Heart left ventricle (tissue), 16 donors: ENCODE data around the gene SHC3. TPM values are rescaled to one million over a fixed set of nuclear protein-coding genes. Genes with fewer than 3 reads are reported as not detected.

ENCODE experiments used
- ATAC-seq, 4 donors: fragments of 200-7000 bp; cut with Tn5 transposase; one replicate each; pipeline ENCODE4 v1.9.1; 2020 to 2022; ENCODE audit warnings: moderate library complexity in 4 of 4, mild to moderate bottlenecking in 3 of 4, moderate number of reproducible peaks in 1 of 4
- DNase-seq, 5 donors: peaks; one replicate each; pipeline ENCODE4 v3.0.0-alpha.2; 2020
- H3K27ac ChIP-seq, 12 donors: fragments of 200-600 bp; sonication (generic) in 4 of 12; one replicate each; pipeline versions ENCODE4 v1.5.0 to v1.8.0; 2016 to 2022; ENCODE audit warnings: mild to moderate bottlenecking in 2 of 12
- H3K27me3 ChIP-seq, 9 donors: fragments of 200-600 bp; sonication (generic) in 2 of 9; one replicate each; pipeline versions ENCODE4 v1.5.1 to v1.8.0; 2016 to 2022; ENCODE audit warnings: mild to moderate bottlenecking in 3 of 9
- H3K36me3 ChIP-seq, 9 donors: fragments of 200-600 bp; sonication (generic) in 2 of 9; one replicate each; pipeline versions ENCODE4 v1.5.0 to v1.8.0; 2018 to 2022; ENCODE audit warnings: mild to moderate bottlenecking in 2 of 9
- H3K4me1 ChIP-seq, 12 donors: fragments of 200-600 bp; sonication (generic) in 4 of 12; one replicate each; pipeline versions ENCODE4 v1.5.0 to v1.8.0; 2016 to 2022; ENCODE audit warnings: mild to moderate bottlenecking in 3 of 12
- H3K4me3 ChIP-seq, 12 donors: fragments of 200-600 bp; sonication (generic) in 4 of 12; one replicate each; pipeline versions ENCODE4 v1.5.0 to v1.8.0; 2017 to 2022; ENCODE audit warnings: mild to moderate bottlenecking in 9 of 12, moderate library complexity in 4 of 12
- H3K9me3 ChIP-seq, 12 donors: fragments of 200-600 bp; sonication (generic) in 4 of 12; one replicate each; pipeline versions ENCODE4 v1.5.0 to v1.8.0; 2016 to 2022; ENCODE audit warnings: mild to moderate bottlenecking in 1 of 12
- POLR2A ChIP-seq, 2 donors: fragments of 450-650 bp; IDR thresholded peaks; one replicate each; pipeline ENCODE4 v1.6.1; 2017; ENCODE audit warnings: antibody characterized with exemption in 2 of 2, mild to moderate bottlenecking in 2 of 2, moderate library complexity in 2 of 2
- WGBS, 4 donors: extraction: QIAGEN DNeasy Blood & Tissue Kit in 2 of 4; methylation state at CpG; one replicate each; pipeline versions ENCODE4 v1.1.5 to v1.1.7; 2013 to 2018; 5-methylcytosine and 5-hydroxymethylcytosine counted together
- intact Hi-C, 10 donors: fragments of 100-400 bp; cut with DNase I; formaldehyde crosslinking; loops; one replicate each; pipeline versions ENCODE4 v1.11.1 to v1.14.2; 2022
- polyA plus RNA-seq, 2 donors: library from polyadenylated mRNA; stranded (reverse); fragments of 200-250 nt; gene quantifications; one replicate each; pipeline ENCODE4 v1.2.3, GENCODE V29; 2013
- total RNA-seq, 9 donors: library from RNA; depleted of rRNA in 2 of 9; stranded (reverse); fragments of >200 nt in 2 of 9; fragmentation: NEBNext Ultra II Directional in 3 of 9; extraction: Animal tissue kit (Norgen Biotek cat#: 25700) in 3 of 9; gene quantifications; one replicate each; pipeline versions ENCODE4 v1.1.0 to v1.2.4, GENCODE V29; 2016 to 2023
- TF ChIP-seq, protein P1 (sequence below), 12 donors: fragments of 200-600 bp; sonication (generic) in 4 of 12; IDR thresholded peaks; one replicate each; pipeline versions ENCODE4 v1.5.0 to v1.8.0; 2018 to 2022; ENCODE audit warnings: antibody characterized with exemption in 12 of 12, mild to moderate bottlenecking in 5 of 12
- donor health status: ischemic (EF 13 %, LVEDD 7.1; RV severe dilation, severe dysfunction).
- donor health status: healthy with polysubstance abuse.
- donor health status: DM: no; HTN: yes; CAD: no.
- donor health status: DM: no; HTN: no; CAD: no.
- donor health status: ischemic (EF 25% LVEDD 6.9; RV normal size, moderate dysfunction).
- donor health status: ischemic (EF 25% LVEDD 5.7; RV mildly dilated, moderate dysfunction).
- donor health status: healthy.
- donor health status: DM: yes; HTN: yes; CAD: no.
- donor health status: ischemic (EF 35%, LVEDD 5.7; RV mildly dilated, moderate dysfunction).
- donor health status: nonischemic (EF 11% LVEDD 7.7; RV severe dilation, severe dysfunction).
- donor health status: DM: yes; HTN: yes; CAD: no.
- donor health status: PGD.
- donor health status: ischemic (EF 29% LVEDD 5.4; RV normal size, mild dysfunction).
- donor health status: nonischemic (EF 23%, LVEDD 6.1; RV moderate dilation, normal function).

SHC3 gene
- total and polyA plus RNA-seq, 11 donors, result 0.20 to 4.3 (median 0.52) TPM

DNA sequence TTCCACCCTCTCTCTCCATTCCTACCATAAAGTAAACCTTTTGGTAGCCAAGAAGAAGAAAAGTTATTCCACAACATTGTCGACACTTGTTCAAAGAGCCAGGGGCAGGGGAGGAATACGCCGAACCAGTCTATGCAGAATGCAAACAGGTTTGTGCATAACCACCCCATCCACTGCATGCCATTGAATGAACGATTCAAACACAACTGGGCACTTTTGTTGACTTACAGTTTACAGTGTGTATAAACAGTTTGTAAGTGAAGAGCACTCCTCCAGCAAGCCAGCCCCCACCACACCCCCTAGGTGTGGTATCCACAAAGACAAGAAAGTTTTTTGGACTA, 194.1 kb downstream of the SHC3 start:
- Histone ChIP-seq H3K9me3 (peaks cover 0 to 20% (median 3%) of the 10 kb centered on the region in 12 donors), H3K4me1 (peaks cover 0 to 11% (median 0%) of the 10 kb centered on the region in 12 donors), H3K4me3 (no peak overlapping the region), H3K36me3 (no peaks in the 10 kb centered on the region), H3K27ac (no peak overlapping the region), H3K27me3 (no peaks in the 10 kb centered on the region)
- intact Hi-C loops, result no loop called here
- no peak for DNase-seq
- no peak for ATAC-seq
- TF ChIP-seq, protein P1, sequence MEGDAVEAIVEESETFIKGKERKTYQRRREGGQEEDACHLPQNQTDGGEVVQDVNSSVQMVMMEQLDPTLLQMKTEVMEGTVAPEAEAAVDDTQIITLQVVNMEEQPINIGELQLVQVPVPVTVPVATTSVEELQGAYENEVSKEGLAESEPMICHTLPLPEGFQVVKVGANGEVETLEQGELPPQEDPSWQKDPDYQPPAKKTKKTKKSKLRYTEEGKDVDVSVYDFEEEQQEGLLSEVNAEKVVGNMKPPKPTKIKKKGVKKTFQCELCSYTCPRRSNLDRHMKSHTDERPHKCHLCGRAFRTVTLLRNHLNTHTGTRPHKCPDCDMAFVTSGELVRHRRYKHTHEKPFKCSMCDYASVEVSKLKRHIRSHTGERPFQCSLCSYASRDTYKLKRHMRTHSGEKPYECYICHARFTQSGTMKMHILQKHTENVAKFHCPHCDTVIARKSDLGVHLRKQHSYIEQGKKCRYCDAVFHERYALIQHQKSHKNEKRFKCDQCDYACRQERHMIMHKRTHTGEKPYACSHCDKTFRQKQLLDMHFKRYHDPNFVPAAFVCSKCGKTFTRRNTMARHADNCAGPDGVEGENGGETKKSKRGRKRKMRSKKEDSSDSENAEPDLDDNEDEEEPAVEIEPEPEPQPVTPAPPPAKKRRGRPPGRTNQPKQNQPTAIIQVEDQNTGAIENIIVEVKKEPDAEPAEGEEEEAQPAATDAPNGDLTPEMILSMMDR (IDR thresholded peaks at IDR 0.05), result no peak
- TF ChIP-seq POLR2A (IDR thresholded peaks at IDR 0.05), result no peak
- 88 to 95% (median 93%) methylated on average over 4 of the region's 4 CpGs for WGBS, 4 donors

- no peaks in the 10 kb centered on the region for H3K36me3 ChIP-seq
- H3K4me1 ChIP-seq, result peaks cover 0 to 6% (median 0%) of the 10 kb centered on the region in 12 donors
- H3K9me3 ChIP-seq, result peaks cover 0 to 20% (median 3%) of the 10 kb centered on the region in 12 donors
- intact Hi-C loops, result no loop called here
- WGBS, 4 donors, result 79 to 90% (median 81%) methylated on average over 2 of the region's 2 CpGs
- ATAC-seq, result no peak
- peak in 1 of 5 donors; percentile 11 for DNase-seq
- H3K27me3 ChIP-seq, result no peaks in the 10 kb centered on the region
- no peak overlapping the region for H3K27ac ChIP-seq
- TF ChIP-seq, protein P1 (IDR thresholded peaks at IDR 0.05), result no peak
- TF ChIP-seq POLR2A (IDR thresholded peaks at IDR 0.05), result no peak
- H3K4me3 ChIP-seq, result no peak overlapping the region
Measured at GRCh38 chr9:88983865-88984542, 194.6 kb downstream of the SHC3 start.

DNA sequence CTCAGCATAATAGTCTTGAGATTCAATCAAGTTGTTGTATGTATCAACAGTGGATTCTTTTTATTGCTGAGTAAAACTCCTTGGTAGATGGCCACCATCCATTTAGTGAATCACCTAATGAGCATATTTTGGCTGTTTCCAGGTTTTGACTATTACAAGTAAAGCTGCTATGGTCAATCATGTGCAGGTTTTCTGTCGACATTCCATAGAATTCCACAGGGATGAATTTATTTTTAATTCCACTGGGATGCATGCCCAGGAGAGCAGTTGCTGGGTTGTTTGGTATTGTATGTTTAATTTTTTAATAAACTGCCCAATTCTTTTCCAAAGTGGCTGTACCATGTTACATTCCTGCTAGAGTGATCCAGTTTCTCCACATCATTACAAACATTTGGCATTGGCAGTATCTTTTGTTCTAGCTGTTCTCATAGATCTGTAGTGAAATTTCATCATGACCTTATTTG, 197.8 kb downstream of the SHC3 start:
- TF ChIP-seq, protein P1 (IDR thresholded peaks at IDR 0.05), result no peak
- no peak for TF ChIP-seq POLR2A (IDR thresholded peaks at IDR 0.05)
- ATAC-seq, result peak in 1 of 4 donors; percentile 49

DNA sequence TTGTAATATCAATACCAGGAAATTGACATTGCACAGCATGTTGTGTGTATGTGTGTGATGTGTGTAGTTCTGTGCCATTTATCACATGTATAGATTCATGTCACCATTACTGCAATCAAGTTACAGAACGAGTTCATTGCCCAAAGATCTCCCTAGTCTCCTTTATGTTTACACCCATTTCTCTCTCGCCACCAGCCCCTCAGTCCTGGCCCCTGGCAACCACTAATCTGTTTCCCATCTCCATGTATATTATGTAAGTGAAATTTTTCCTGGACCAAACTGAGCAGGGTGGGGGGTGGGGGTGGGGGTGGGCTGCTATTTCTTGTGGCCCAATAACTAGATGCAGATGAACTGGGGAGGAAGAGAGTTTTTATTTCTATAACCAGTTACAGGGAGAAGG, 198.8 kb downstream of the SHC3 start:
- 90 to 100% (median 95%) methylated on average over 2 of the region's 2 CpGs for WGBS, 4 donors
- Histone ChIP-seq H3K4me3 (no peak overlapping the region), H3K27ac (no peak overlapping the region), H3K27me3 (peaks cover 0 to 4% (median 0%) of the 10 kb centered on the region in 9 donors), H3K36me3 (no peaks in the 10 kb centered on the region), H3K4me1 (peaks cover 0 to 17% (median 1%) of the 10 kb centered on the region in 12 donors), H3K9me3 (peaks cover 0 to 20% (median 3%) of the 10 kb centered on the region in 12 donors)
- no peak for TF ChIP-seq POLR2A (IDR thresholded peaks at IDR 0.05)
- TF ChIP-seq, protein P1 (IDR thresholded peaks at IDR 0.05), result no peak
- DNase-seq (no peak), ATAC-seq (no peak)
- intact Hi-C loops, result loop anchor here in 1 of 10 donors (5.0 kb wide), 1 partner anchor 42 kb away; no protein-coding TSS in a partner anchor

More for the DNA sequence above, 197.8 kb downstream of the SHC3 start:
- no peak overlapping the region for H3K4me3 ChIP-seq
- H3K27me3 ChIP-seq, result no peaks in the 10 kb centered on the region
- peaks cover 0 to 20% (median 3%) of the 10 kb centered on the region in 12 donors for H3K9me3 ChIP-seq
- DNase-seq, result peak in 1 of 5 donors; percentile 1
- intact Hi-C loops, result no loop called here
- 41 to 78% (median 66%) methylated on average over 1 of the region's 1 CpG for WGBS, 4 donors
- no peaks in the 10 kb centered on the region for H3K36me3 ChIP-seq
- H3K27ac ChIP-seq, result no peak overlapping the region
- peaks cover 0 to 17% (median 1%) of the 10 kb centered on the region in 12 donors for H3K4me1 ChIP-seq
